ENCODE data around the gene TMEM244. TPM values are rescaled to one million over a fixed set of nuclear protein-coding genes. Genes with fewer than 3 reads are reported as not detected.

The TMEM244 gene
- total RNA-seq, 1 donor from 2014 or later: not detected

GRCh38 chr6:129906515-129907077, 45.5 kb upstream of the TMEM244 start:
- no peaks in the 10 kb centered on the region for H4K20me1 ChIP-seq (ENCODE audit: insufficient read depth, low read length)
- H3K4me2 ChIP-seq (ENCODE audit: low read length): no peak overlapping the region
- H3K27me3 ChIP-seq (ENCODE audit: insufficient read depth, low read length): no peaks in the 10 kb centered on the region
- Mint-ChIP-seq H3K9me3 (ENCODE audit: unreplicated experiment) (peaks cover 5% of the 10 kb centered on the region), H3K27me3 (ENCODE audit: low read depth, unreplicated experiment) (no peaks in the 10 kb centered on the region), H3K27ac (ENCODE audit: unreplicated experiment) (no peak overlapping the region), H3K4me1 (ENCODE audit: low read depth, unreplicated experiment) (no peaks in the 10 kb centered on the region), H3K4me3 (ENCODE audit: unreplicated experiment) (no peak overlapping the region), H3K36me3 (ENCODE audit: low read depth, unreplicated experiment) (no peaks in the 10 kb centered on the region)
- no peaks in the 10 kb centered on the region for H3K9me3 ChIP-seq (ENCODE audit: insufficient read depth, low read depth, low read length)
- TF ChIP-seq CTCF (IDR thresholded peaks at IDR 0.05; ENCODE audit: insufficient read depth, low read depth, low read length) (no peak), EZH2 (IDR thresholded peaks at IDR 0.05; ENCODE audit: insufficient read depth, low read length) (no peak)
- H3K9ac ChIP-seq (ENCODE audit: low read length): no peak overlapping the region
- H3K79me2 ChIP-seq (ENCODE audit: insufficient read depth, low read length): no peaks in the 10 kb centered on the region
- H3K4me1 ChIP-seq (ENCODE audit: insufficient read depth, low read length): no peaks in the 10 kb centered on the region
- DNase-seq (ENCODE audit: low read depth) (no peak), FAIRE-seq (no peak)
- H3K27ac ChIP-seq (ENCODE audit: low read depth, low read length): no peak overlapping the region
- no peak overlapping the region for H3K4me3 ChIP-seq (ENCODE audit: insufficient read depth, low read depth, low read length)
- no peak overlapping the region for H2AFZ ChIP-seq (ENCODE audit: low read depth, low read length)
- no peaks in the 10 kb centered on the region for H3K36me3 ChIP-seq (ENCODE audit: insufficient read depth, low read length)

GRCh38 chr6:129903082-129903481, 42.0 kb upstream of the TMEM244 start:
- H2AFZ ChIP-seq (ENCODE audit: low read depth, low read length): no peak overlapping the region
- no peak overlapping the region for H3K9ac ChIP-seq (ENCODE audit: low read length)
- H3K4me1 ChIP-seq (ENCODE audit: insufficient read depth, low read length): no peaks in the 10 kb centered on the region
- H3K27ac Mint-ChIP-seq (ENCODE audit: unreplicated experiment): no peak overlapping the region
- no peaks in the 10 kb centered on the region for H3K9me3 ChIP-seq (ENCODE audit: insufficient read depth, low read depth, low read length)
- H3K36me3 Mint-ChIP-seq (ENCODE audit: low read depth, unreplicated experiment): no peaks in the 10 kb centered on the region
- DNase-seq (ENCODE audit: low read depth): no peak
- no peak overlapping the region for H3K4me3 Mint-ChIP-seq (ENCODE audit: unreplicated experiment)
- no peaks in the 10 kb centered on the region for H4K20me1 ChIP-seq (ENCODE audit: insufficient read depth, low read length)
- H3K27me3 Mint-ChIP-seq (ENCODE audit: low read depth, unreplicated experiment): no peaks in the 10 kb centered on the region
- no peaks in the 10 kb centered on the region for H3K27me3 ChIP-seq (ENCODE audit: insufficient read depth, low read length)
- H3K4me1 Mint-ChIP-seq (ENCODE audit: low read depth, unreplicated experiment): no peaks in the 10 kb centered on the region
- no peak overlapping the region for H3K4me2 ChIP-seq (ENCODE audit: low read length)
- FAIRE-seq: no peak
- peaks cover 5% of the 10 kb centered on the region for H3K9me3 Mint-ChIP-seq (ENCODE audit: unreplicated experiment)
- H3K27ac ChIP-seq (ENCODE audit: low read depth, low read length): no peak overlapping the region
- H3K79me2 ChIP-seq (ENCODE audit: insufficient read depth, low read length): no peaks in the 10 kb centered on the region
- TF ChIP-seq EZH2 (IDR thresholded peaks at IDR 0.05; ENCODE audit: insufficient read depth, low read length): no peak
- no peak for TF ChIP-seq CTCF (IDR thresholded peaks at IDR 0.05; ENCODE audit: insufficient read depth, low read depth, low read length)
- H3K4me3 ChIP-seq (ENCODE audit: insufficient read depth, low read depth, low read length): no peak overlapping the region
- H3K36me3 ChIP-seq (ENCODE audit: insufficient read depth, low read length): no peaks in the 10 kb centered on the region

GRCh38 chr6:129902681-129903080, 41.6 kb upstream of the TMEM244 start:
- Histone ChIP-seq H3K9me3 (ENCODE audit: insufficient read depth, low read depth, low read length) (no peaks in the 10 kb centered on the region), H3K27ac (ENCODE audit: low read depth, low read length) (no peak overlapping the region), H4K20me1 (ENCODE audit: insufficient read depth, low read length) (no peaks in the 10 kb centered on the region), H3K27me3 (ENCODE audit: insufficient read depth, low read length) (no peaks in the 10 kb centered on the region), H3K36me3 (ENCODE audit: insufficient read depth, low read length) (no peaks in the 10 kb centered on the region), H3K4me2 (ENCODE audit: low read length) (no peak overlapping the region), H3K9ac (ENCODE audit: low read length) (no peak overlapping the region), H3K79me2 (ENCODE audit: insufficient read depth, low read length) (no peaks in the 10 kb centered on the region), H3K4me3 (ENCODE audit: insufficient read depth, low read depth, low read length) (no peak overlapping the region), H2AFZ (ENCODE audit: low read depth, low read length) (no peak overlapping the region), H3K4me1 (ENCODE audit: insufficient read depth, low read length) (no peaks in the 10 kb centered on the region)
- FAIRE-seq (no peak), DNase-seq (ENCODE audit: low read depth) (no peak)
- TF ChIP-seq CTCF (IDR thresholded peaks at IDR 0.05; ENCODE audit: insufficient read depth, low read depth, low read length): no peak
- TF ChIP-seq EZH2 (IDR thresholded peaks at IDR 0.05; ENCODE audit: insufficient read depth, low read length): no peak
- H3K27me3 Mint-ChIP-seq (ENCODE audit: low read depth, unreplicated experiment): no peaks in the 10 kb centered on the region
- no peak overlapping the region for H3K4me3 Mint-ChIP-seq (ENCODE audit: unreplicated experiment)
- H3K27ac Mint-ChIP-seq (ENCODE audit: unreplicated experiment): no peak overlapping the region
- no peaks in the 10 kb centered on the region for H3K36me3 Mint-ChIP-seq (ENCODE audit: low read depth, unreplicated experiment)
- H3K4me1 Mint-ChIP-seq (ENCODE audit: low read depth, unreplicated experiment): no peaks in the 10 kb centered on the region
- H3K9me3 Mint-ChIP-seq (ENCODE audit: unreplicated experiment): peaks cover 5% of the 10 kb centered on the region
